Measurements from ENCODE around the gene CNTNAP5. TPM values are rescaled to one million over a fixed set of nuclear protein-coding genes. Genes with fewer than 3 reads are reported as not detected.
A peak's percentile ranks its signal among the peaks of the same experiment; 100 is the strongest.

CNTNAP5 gene
- total RNA-seq, 1 experiment from 2014 or later: 0.48 TPM

- Histone ChIP-seq H3K4me2 (ENCODE audit: insufficient read depth, insufficient read length, low read length) (no peak overlapping the region), H3K27me3 (ENCODE audit: insufficient read depth, low read length) (peaks cover 4% of the 10 kb centered on the region; the same call in 1 of the 2 replicates), H3K27ac (ENCODE audit: insufficient read length, low read depth, low read length) (no peak overlapping the region), H4K8ac (replicated peaks; ENCODE audit: insufficient read length, low read depth, low read length) (no peak overlapping the region), H2BK5ac (ENCODE audit: insufficient read length, low read length) (no peak overlapping the region), H3K9ac (ENCODE audit: extremely low read depth, insufficient read length, low read length) (no peak overlapping the region), H3T11ph (ENCODE audit: low read length) (no peak overlapping the region), H3K23me2 (ENCODE audit: insufficient read length, low read depth, low read length, poor library complexity, severe bottlenecking) (no peaks in the 10 kb centered on the region), H2BK120ac (ENCODE audit: low read depth, low read length, poor library complexity, severe bottlenecking) (no peak overlapping the region), H2AK5ac (ENCODE audit: insufficient read length, low read length) (no peak overlapping the region), H3K9me3 (ENCODE audit: control insufficient read depth, low read depth, low read length) (no peaks in the 10 kb centered on the region), H3K14ac (ENCODE audit: insufficient read depth, low read length) (no peak overlapping the region), H2BK12ac (ENCODE audit: insufficient read length, low read depth, low read length) (no peak overlapping the region), H2BK15ac (ENCODE audit: low read depth, low read length) (no peak overlapping the region), H3K56ac (ENCODE audit: insufficient read length, low read depth, low read length) (no peak overlapping the region), H4K5ac (ENCODE audit: insufficient read length, low read depth, low read length) (no peak overlapping the region), H3K79me1 (ENCODE audit: insufficient read depth, low read depth, low read length, poor library complexity, severe bottlenecking) (no peaks in the 10 kb centered on the region), H2BK20ac (ENCODE audit: low read depth, low read length, poor library complexity, severe bottlenecking) (no peak overlapping the region), H4K91ac (ENCODE audit: insufficient read length, low read depth, low read length) (no peak overlapping the region), H3K23ac (ENCODE audit: insufficient read length, low read depth, low read length) (no peak overlapping the region), H2AFZ (ENCODE audit: low read length) (no peak overlapping the region), H3K79me2 (ENCODE audit: insufficient read depth, low read length) (no peaks in the 10 kb centered on the region), H3K4ac (ENCODE audit: low read depth, low read length) (no peak overlapping the region), H3K4me1 (ENCODE audit: insufficient read depth, low read length) (no peaks in the 10 kb centered on the region), H4K20me1 (ENCODE audit: control insufficient read depth, insufficient read depth, insufficient read length) (no peaks in the 10 kb centered on the region), H3K18ac (ENCODE audit: insufficient read length, low read depth, low read length) (no peak overlapping the region)
- H3K27ac Mint-ChIP-seq: no peak overlapping the region
- H3K36me3 Mint-ChIP-seq (ENCODE audit: insufficient read depth in 1 of 3, low read depth in 3 of 3): no peaks in the 10 kb centered on the region
- DNase-seq: no peak
- no peaks in the 10 kb centered on the region for H3K9me3 Mint-ChIP-seq
- peaks cover 26% of the 10 kb centered on the region for H3K27me3 Mint-ChIP-seq (ENCODE audit: low read depth)
- peak; percentile 22; the same call in 1 of the 3 replicates for TF ChIP-seq CTCF (conservative IDR thresholded peaks at IDR 0.05)
- H3K4me3 Mint-ChIP-seq: no peak overlapping the region
- H3K4me1 Mint-ChIP-seq: peaks cover 0 to 3% of the 10 kb centered on the region in 2 experiments; a peak in 2 of 4 replicates
These were observed 6.2 kb upstream of the CNTNAP5 start for GRCh38 chr2:124018890-124019289.
